GM21447 (cell line): Measurements from ENCODE around the gene GUCA2A.

ENCODE experiments used
- ATAC-seq: cut with Tn5 transposase; IDR thresholded peaks from one replicate; pipeline ENCODE4 v1.9.1; 2021; ENCODE audit not compliant: unreplicated experiment

Gene GUCA2A

DNA sequence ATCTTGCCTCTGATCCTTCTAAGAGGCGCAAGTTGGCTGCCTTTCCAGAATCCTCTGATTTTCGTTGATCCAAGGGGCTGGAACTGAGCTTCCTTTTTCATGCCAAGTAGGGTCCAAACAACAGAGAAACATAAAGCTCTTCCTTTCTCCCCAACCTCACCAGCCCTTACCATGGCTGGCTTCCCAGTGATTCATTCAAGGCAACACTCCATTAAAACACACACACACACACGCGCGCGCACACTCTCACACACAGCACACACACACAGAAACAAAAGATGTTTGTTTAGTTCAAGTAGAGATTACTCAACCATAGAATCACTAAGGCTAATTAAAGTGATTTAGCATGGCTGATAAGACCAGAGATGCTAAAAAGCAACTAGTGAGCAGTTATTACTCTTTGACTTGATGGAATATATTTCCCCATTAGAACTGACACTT lies 13.0 kb upstream of the GUCA2A start:
- ATAC-seq = no peak

- no peak for ATAC-seq
Measured at GRCh38 chr1:42176902-42177519, 12.5 kb upstream of the GUCA2A start.

GRCh38 chr1:42175314-42176054 lies 10.9 kb upstream of the GUCA2A start:
- no peak for ATAC-seq

DNA sequence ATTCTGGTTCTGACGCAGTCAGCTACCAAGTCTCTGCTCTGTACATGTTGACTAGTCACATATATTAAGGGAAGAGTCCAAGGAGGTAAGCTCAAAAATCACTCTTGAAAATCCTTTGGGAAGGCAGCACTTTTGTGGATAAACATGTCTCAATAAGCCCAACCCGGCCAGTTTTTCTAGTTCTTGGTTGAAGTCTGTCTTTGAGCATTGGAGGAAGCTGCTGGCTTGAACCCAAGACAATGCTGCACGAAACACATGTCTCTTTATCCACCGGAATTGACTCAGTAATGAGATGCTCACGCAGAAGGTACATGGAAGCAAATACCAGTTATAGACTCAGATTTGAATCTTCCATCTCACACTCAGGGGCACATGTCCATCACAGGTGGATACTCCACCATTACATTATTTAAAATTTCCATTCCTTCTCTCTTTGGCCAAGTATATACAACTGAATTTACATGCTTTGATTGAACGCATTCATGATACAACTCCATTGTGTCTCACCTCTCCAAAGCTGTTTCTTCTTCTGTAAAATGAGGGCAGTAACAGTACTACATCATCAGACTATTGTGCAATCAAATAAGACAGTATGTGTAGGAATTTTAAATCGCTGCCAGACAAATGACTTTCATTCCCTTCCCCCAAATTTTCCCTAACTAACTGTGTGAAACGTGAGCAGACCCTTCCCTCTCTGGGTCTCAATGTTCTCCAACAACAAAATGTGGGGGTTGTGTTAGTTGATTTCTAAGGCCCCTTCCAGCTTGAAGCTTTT lies 9.6 kb upstream of the GUCA2A start:
- ATAC-seq = no peak

DNA sequence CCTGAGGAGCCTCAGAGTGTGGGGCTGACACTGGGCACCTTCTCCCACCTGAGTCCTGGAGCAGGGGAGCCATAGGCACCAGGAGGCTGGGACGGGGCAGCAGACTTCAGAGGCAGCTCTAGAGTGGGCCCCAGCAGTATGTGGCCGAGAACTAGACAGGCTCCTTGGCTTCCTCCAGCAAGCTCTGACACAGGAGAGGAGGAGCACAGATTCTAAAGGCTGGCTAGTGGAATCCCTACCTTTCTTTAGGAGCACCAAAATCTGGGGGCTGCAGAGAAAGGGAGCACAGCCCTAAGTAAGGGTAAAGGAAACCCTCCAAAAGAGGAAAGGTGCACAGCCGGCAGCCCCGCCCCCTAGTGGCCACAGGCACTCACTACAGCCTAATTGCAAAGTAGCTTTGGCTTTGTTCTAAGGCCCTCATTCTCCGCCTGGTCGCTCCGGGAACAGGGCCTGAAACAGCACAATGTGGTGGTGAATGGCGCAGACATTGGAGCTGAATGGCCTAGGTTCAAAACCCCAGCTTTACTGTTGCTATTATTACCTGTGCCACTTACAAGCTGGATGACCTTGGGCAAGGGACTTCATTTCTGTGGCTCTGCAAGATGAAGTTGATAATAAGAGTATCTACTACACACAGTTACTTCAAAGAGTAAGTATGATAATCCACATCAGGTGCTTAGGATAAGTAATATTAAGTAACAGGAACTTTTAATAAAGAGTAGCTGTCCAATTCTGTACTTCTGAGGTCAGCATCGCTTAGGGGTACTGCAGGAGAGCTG lies 8.8 kb upstream of the GUCA2A start:
- no peak for ATAC-seq

DNA sequence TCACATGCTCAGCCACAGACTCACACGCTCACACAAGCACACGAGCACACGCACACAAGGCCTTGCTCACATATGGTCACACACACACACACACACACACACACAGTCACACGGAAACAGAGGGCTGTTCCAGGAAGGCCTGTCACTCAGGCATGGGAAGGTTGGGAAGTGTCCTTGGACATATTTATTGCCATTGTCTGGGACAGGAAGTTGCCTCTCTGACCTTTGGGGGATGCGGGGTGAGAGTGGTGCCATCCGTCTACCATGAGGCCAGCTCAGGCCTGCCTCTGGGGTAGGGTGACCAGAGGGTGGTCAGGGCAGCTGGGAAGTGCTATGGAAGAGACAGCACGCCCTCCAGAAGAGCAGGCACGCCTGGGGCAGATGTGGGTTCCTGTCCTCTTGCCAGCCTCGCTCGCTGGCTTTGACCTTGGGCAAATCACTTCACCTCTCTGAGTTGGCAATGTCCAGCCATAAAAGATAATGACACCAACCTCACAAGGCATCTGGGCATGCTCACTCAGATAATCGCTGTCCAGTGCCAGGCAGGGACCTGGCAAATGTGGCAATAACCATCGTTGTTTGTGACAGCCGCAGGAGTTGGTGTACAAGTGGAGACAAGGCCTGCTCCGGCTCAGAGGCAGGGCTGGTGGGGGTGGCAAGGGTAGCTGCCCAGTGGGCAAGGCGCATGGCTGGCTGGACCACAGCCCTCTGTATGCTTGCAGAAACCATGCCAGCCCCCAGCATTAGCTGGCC lies 8.0 kb upstream of the GUCA2A start:
- ATAC-seq = no peak

GRCh38 chr1:42171679-42172266 lies 7.2 kb upstream of the GUCA2A start:
- no peak for ATAC-seq

GRCh38 chr1:42170779-42171621 lies 6.5 kb upstream of the GUCA2A start:
- no peak for ATAC-seq

- ATAC-seq = no peak
Measured at GRCh38 chr1:42168763-42169162, 4.2 kb upstream of the GUCA2A start.

GRCh38 chr1:42168391-42168670 lies 3.8 kb upstream of the GUCA2A start:
- no peak for ATAC-seq

- ATAC-seq = no peak
Measured at GRCh38 chr1:42167611-42168390, 3.3 kb upstream of the GUCA2A start.

- ATAC-seq = no peak
Measured at GRCh38 chr1:42165511-42166210, 1.1 kb upstream of the GUCA2A start.

- ATAC-seq = no peak
Measured at GRCh38 chr1:42163536-42164503, 725 bp downstream of the GUCA2A start.

- no peak for ATAC-seq
Measured at GRCh38 chr1:42163114-42163513, 1.4 kb downstream of the GUCA2A start.

DNA sequence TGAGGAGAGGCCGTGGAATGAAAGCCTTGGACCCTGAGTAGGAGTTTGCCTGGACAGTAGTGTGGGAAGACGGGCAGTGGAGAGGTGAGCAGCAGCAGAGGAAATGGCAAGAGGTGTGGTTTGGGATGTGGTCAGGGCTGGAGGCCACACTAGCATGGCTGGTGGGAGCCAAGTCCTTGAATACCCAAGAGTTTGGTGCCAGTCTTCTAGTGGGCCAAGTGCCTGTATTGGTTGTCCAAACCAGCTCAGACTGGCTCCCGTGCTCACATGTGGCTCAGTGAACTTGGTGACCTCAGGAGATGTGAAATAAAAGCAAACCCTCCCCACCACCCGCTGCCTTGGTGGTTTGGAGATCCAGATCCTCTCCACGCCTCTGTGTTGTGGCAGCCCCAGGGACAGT lies 2.4 kb downstream of the GUCA2A start:
- no peak for ATAC-seq

- no peak for ATAC-seq
Measured at GRCh38 chr1:42158189-42158588, 6.4 kb downstream of the GUCA2A start.

GRCh38 chr1:42157667-42158066 lies 6.9 kb downstream of the GUCA2A start:
- no peak for ATAC-seq
